Ishikawa (cell line): ENCODE data around the gene LHCGR.

Source experiments
- CEBPB ChIP-seq: IDR thresholded peaks from 2 replicates; pipeline ENCODE4 v1.6.1; 2012
- CREB1 ChIP-seq: IDR thresholded peaks from 2 replicates; pipeline ENCODE4 v1.6.1; 2012; ENCODE audit warnings: low read depth
- EGR1 ChIP-seq: IDR thresholded peaks from 2 replicates; pipeline ENCODE4 v1.6.1; 2012
- EP300 ChIP-seq: IDR thresholded peaks from 2 replicates; pipeline ENCODE4 v1.6.1; 2012; ENCODE audit warnings: borderline replicate concordance
- FOXM1 ChIP-seq: IDR thresholded peaks from 2 replicates; pipeline ENCODE4 v1.6.1; 2012; ENCODE audit warnings: low read depth, borderline replicate concordance
- NFIC ChIP-seq: IDR thresholded peaks from 2 replicates; pipeline ENCODE4 v1.6.1; 2012
- RAD21 ChIP-seq: IDR thresholded peaks from 2 replicates; pipeline ENCODE4 v1.6.1; 2012; ENCODE audit warnings: low read depth
- REST ChIP-seq: IDR thresholded peaks from 2 replicates; pipeline ENCODE4 v1.6.1; 2012; ENCODE audit warnings: low read depth, mild to moderate bottlenecking
- TAF1 ChIP-seq: IDR thresholded peaks from 2 replicates; pipeline ENCODE4 v1.6.1; 2012; ENCODE audit warnings: low read depth, mild to moderate bottlenecking
- TCF12 ChIP-seq: IDR thresholded peaks from 2 replicates; pipeline ENCODE4 v1.6.1; 2012; ENCODE audit warnings: low read depth
- TEAD4 ChIP-seq: IDR thresholded peaks from 2 replicates; pipeline ENCODE4 v1.6.1; 2012
- YY1 ChIP-seq: IDR thresholded peaks from 2 replicates; pipeline ENCODE4 v1.6.1; 2012; ENCODE audit warnings: low read depth
- ZBTB7A ChIP-seq: IDR thresholded peaks from 2 replicates; pipeline ENCODE4 v1.6.1; 2012; ENCODE audit warnings: low read depth
- TF ChIP-seq, protein P1 (sequence below): IDR thresholded peaks from 2 replicates; pipeline ENCODE4 v1.6.1; 2012
- TF ChIP-seq, protein P2 (sequence below): IDR thresholded peaks from 2 replicates; pipeline ENCODE4 v1.6.1; 2012

The LHCGR gene

DNA sequence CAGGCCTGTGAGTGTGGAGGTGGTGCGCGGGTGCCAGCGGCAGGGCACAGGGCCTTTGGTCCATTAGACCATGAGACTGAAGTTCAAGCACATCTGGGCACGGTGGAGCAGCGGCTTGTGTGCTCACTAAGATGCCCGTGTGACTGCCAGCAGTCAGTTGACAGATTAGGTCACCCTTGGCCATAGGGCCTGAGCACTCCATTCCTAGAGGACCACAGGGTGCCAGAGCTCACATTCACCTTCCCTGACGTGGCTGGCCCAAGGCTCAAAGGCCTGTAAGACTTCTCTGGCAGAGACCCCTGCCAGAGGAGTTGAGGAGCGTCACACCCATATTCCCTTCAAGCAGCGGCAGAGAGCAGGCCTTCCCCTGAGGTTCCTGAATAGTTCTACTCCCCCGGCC, 650 bp downstream of the LHCGR start:
- TF ChIP-seq, protein P1, sequence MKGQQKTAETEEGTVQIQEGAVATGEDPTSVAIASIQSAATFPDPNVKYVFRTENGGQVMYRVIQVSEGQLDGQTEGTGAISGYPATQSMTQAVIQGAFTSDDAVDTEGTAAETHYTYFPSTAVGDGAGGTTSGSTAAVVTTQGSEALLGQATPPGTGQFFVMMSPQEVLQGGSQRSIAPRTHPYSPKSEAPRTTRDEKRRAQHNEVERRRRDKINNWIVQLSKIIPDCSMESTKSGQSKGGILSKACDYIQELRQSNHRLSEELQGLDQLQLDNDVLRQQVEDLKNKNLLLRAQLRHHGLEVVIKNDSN, result no peak
- no peak for TF ChIP-seq TCF12
- no peak for TF ChIP-seq NFIC
- TF ChIP-seq RAD21, result no peak
- TF ChIP-seq EGR1, result no peak
- TF ChIP-seq, protein P2, sequence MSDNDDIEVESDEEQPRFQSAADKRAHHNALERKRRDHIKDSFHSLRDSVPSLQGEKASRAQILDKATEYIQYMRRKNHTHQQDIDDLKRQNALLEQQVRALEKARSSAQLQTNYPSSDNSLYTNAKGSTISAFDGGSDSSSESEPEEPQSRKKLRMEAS, result no peak
- no peak for TF ChIP-seq CEBPB
- no peak for TF ChIP-seq CREB1

GRCh38 chr2:48753228-48753627, 2.3 kb downstream of the LHCGR start:
- TF ChIP-seq NFIC (no peak), EGR1 (no peak), TCF12 (no peak), TAF1 (no peak), YY1 (no peak)
- TF ChIP-seq, protein P1, result no peak
- TF ChIP-seq, protein P2, result no peak

DNA sequence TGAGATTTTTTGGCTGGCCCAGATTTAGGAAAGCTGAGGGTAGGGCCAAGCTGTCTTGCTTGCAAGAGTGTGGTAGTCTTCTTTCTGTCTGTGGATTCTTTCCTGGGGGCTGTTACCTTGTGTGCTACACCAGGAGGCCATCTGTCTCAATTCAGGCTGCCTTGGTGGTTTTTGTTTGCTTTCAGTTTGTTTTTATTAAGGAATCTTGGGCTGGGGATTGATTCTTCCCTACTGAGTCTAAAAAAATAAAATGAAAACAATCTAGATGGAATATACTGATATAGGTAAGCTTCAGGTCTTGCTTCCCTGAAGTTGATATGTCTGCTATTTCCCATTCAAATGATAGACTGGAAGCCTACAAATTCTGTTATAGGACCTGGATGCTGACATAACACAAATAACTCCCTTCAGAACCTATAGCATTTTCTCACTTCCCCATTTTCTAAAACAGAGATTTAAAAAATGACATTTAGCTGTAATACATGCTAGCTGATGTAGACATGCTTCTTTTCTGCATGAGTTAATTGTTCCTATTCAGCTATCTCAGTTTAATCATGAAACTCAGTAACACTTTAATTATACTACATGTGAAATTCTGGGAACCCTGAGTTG, 5.3 kb downstream of the LHCGR start:
- TF ChIP-seq CREB1 (no peak), FOXM1 (no peak), NFIC (no peak), CEBPB (no peak)
- TF ChIP-seq, protein P2, result no peak

- TF ChIP-seq YY1 (no peak), EGR1 (no peak), TAF1 (no peak), EP300 (no peak), TCF12 (no peak), CREB1 (no peak), FOXM1 (no peak)
- TF ChIP-seq, protein P1, result no peak
- TF ChIP-seq, protein P2, result no peak
Observed at GRCh38 chr2:48749291-48750127, 6.0 kb downstream of the LHCGR start.

- TF ChIP-seq, protein P2, result no peak
- no peak for TF ChIP-seq TEAD4
- TF ChIP-seq RAD21, result no peak
- no peak for TF ChIP-seq YY1
- TF ChIP-seq EGR1, result no peak
- no peak for TF ChIP-seq REST
- TF ChIP-seq FOXM1, result no peak
- TF ChIP-seq TAF1, result no peak
Observed at GRCh38 chr2:48747319-48747718, 8.2 kb downstream of the LHCGR start.

DNA sequence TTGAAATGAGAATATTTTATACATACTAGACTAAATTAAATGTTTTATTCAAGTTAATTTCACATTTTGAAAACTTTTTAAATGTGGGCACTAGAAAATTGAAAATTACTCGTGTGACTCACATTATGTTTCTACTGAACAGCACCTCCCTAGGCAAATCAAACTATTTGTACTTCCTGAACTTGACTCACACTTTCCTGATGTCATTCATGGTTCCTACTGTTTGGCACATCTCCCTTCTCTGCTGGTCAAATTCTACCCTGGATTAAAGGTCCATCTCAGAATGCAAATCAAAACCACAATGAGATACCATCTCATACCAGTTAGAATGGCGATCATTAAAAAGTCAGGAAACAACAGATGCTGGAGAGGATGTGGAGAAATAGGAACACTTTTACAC, 16.7 kb downstream of the LHCGR start:
- TF ChIP-seq EP300, result no peak
- TF ChIP-seq TAF1, result no peak
- TF ChIP-seq YY1, result no peak
- TF ChIP-seq FOXM1, result no peak
- no peak for TF ChIP-seq RAD21
- no peak for TF ChIP-seq ZBTB7A
- no peak for TF ChIP-seq EGR1
- no peak for TF ChIP-seq TEAD4
- TF ChIP-seq, protein P2, result no peak
- TF ChIP-seq, protein P1, result no peak
- TF ChIP-seq REST, result no peak
